ENCODE results near the gene TRPC4.

- TF ChIP-seq CTCF (IDR thresholded peaks at IDR 0.05; ENCODE audit: insufficient read depth, low read length) (no peak), POLR2AphosphoS5 (IDR thresholded peaks at IDR 0.05; ENCODE audit: low read depth) (no peak)
These were observed 62.9 kb downstream of the TRPC4 start for GRCh38 chr13:37806666-37807065.
